ENCODE data around the gene PRDM2.

DNA sequence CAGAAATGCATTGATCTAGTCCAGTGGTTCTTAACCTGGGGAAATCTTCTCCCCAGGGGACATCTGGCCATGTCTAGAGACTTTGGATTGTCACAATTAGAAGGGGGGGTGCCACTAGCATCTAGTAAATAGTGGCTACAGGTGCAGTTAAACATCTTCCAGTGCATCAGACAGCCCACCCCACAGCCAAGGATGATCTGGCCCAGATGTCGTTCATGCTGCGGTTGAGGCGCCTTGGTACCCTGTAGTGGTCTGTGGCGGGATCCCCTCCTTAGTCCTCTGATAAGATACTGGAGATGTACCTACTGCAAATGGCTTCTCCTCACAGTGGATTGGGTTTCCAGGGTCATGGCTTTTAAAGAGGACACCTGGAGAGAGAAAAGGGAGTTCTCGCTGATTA is 69.8 kb downstream of the PRDM2 start:
- TF ChIP-seq ZBTB33 (IDR thresholded peaks at IDR 0.05; ENCODE audit: borderline replicate concordance, low read depth) (no peak), MAX (IDR thresholded peaks at IDR 0.05; ENCODE audit: low read depth) (no peak), CTCF (IDR thresholded peaks at IDR 0.05) (no peak), RCOR1 (IDR thresholded peaks at IDR 0.05; ENCODE audit: low read length) (no peak), TAF1 (IDR thresholded peaks at IDR 0.05; ENCODE audit: borderline replicate concordance, low read depth, low read length) (no peak)
